Body of pancreas (tissue), 4 donors: ENCODE data around the gene HS3ST4.

Experiments used
- POLR2A ChIP-seq, 3 donors: fragments of 450-650 bp; IDR thresholded peaks; one replicate each; pipeline ENCODE4 v1.6.1; 2016; ENCODE audit warnings: antibody characterized with exemption in 3 of 3, mild to moderate bottlenecking in 2 of 3
- TF ChIP-seq, protein P1 (sequence below), 7 experiments: fragments of 450-650 bp in 4 of 7; fragments of 200-600 bp in 3 of 7; sonication (generic) in 3 of 7; IDR thresholded peaks; one replicate each; pipeline ENCODE4 v1.5.1; 2016 to 2019; ENCODE audit warnings: antibody characterized with exemption in 7 of 7

DNA sequence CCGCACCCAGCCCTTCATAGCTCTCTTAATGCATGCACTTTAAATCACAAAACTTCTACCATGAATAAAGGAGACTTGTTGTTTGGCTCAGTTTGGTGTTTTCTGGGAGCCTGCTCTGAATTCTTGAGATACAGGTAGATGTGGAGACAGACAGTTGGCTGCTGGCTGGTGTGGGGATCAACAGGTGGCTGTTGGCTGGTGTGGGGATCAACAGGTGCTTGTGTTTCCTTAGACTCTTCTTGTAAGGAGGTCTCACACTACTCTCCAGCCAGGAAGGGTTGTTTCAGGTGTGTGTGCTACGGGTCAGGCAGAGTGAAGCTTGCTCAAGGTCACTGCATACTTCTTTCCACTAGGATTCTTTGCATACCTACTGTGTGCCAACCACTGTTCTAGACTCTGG, 265.9 kb downstream of the HS3ST4 start:
- TF ChIP-seq, protein P1, sequence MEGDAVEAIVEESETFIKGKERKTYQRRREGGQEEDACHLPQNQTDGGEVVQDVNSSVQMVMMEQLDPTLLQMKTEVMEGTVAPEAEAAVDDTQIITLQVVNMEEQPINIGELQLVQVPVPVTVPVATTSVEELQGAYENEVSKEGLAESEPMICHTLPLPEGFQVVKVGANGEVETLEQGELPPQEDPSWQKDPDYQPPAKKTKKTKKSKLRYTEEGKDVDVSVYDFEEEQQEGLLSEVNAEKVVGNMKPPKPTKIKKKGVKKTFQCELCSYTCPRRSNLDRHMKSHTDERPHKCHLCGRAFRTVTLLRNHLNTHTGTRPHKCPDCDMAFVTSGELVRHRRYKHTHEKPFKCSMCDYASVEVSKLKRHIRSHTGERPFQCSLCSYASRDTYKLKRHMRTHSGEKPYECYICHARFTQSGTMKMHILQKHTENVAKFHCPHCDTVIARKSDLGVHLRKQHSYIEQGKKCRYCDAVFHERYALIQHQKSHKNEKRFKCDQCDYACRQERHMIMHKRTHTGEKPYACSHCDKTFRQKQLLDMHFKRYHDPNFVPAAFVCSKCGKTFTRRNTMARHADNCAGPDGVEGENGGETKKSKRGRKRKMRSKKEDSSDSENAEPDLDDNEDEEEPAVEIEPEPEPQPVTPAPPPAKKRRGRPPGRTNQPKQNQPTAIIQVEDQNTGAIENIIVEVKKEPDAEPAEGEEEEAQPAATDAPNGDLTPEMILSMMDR (IDR thresholded peaks at IDR 0.05) = no peak
- no peak for TF ChIP-seq POLR2A (IDR thresholded peaks at IDR 0.05)
